NCI-H1694 treated with DMSO at 0.1 percent for 48 hours (cell line): ENCODE measurements around the gene DUSP2.

Experiments used
- DNase-seq: peaks from one replicate; lab custom pipeline; 2025; lab: John Stamatoyannopoulos, UW

DUSP2 gene

DNA sequence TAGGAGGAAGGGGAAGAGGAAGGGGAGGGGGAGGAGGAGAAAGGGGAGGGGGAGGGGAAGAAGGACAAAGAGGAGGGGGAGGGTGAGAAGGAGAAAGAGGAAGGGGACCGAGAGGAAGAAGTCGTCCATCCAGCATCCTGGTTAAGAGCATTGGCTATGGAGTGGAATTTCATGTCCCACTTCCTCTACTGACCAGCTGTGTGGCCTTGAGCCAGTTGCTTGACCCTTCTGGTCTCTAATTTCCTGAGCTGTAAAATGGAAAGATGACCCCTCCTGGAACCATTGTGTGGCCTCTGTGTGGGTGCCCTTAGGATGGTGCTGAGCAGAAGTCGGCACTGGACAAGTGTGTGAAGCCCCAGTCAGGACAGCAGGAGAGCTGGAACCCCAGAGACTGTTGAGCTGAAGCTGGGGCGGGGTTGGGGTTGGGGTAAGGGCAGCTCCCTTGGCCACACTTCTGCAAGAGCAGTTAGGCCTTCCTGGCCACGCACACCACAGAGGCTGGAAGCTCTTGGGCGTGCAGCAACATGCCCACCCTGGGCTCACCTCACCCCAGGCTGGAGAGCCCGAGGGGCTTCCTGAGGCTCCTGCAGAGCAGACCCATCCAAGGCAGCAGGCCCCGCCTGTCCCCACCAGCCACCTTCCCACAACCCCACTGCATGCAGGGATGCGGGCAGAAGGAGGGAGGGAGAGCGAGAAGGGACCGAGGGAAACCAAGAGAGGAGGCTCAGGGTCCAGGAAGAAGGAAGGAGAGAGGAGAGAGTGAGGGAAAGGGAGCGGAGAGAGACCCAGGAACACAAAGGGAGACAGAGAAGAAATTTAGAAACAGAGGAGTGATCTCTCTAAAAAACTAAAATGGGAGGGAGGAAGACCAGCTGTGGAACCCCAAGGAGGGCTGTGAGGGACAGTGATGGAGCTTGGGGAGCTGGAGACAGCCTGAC, 45.1 kb downstream of the DUSP2 start:
- no peak for DNase-seq

DNA sequence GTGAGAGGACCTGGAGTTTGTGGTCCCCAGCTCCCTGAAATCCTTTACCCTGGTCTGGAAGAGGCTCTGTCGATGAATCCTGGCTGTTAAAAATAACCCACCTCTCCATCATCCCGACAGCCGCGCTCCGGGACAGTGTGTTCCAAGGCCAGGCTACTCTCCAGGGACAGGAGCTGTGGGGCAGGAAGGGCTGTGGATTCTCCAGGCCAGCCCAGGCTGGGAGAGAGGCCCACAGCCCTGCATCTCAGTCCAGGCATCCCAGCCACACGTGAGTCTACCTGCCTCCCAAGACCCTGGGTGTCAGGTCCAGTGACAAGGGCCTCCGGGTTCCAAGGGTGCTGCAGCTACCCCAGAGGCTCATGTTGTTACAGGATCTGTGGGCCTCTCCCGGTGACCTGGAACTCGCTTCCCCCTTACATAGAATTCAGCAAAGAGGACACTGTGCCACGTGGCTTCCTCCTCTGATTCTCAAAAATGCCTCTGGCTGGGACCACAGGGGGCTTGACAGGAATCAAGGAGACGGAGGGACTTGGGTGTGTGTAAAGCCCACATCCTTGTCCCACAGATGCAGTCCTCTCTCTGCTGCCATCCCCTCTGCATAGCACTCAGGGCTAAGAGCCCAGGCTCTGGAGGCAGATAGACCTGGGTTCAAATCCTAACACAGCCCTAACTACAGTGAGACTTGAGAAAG, 46.2 kb downstream of the DUSP2 start:
- no peak for DNase-seq

DNA sequence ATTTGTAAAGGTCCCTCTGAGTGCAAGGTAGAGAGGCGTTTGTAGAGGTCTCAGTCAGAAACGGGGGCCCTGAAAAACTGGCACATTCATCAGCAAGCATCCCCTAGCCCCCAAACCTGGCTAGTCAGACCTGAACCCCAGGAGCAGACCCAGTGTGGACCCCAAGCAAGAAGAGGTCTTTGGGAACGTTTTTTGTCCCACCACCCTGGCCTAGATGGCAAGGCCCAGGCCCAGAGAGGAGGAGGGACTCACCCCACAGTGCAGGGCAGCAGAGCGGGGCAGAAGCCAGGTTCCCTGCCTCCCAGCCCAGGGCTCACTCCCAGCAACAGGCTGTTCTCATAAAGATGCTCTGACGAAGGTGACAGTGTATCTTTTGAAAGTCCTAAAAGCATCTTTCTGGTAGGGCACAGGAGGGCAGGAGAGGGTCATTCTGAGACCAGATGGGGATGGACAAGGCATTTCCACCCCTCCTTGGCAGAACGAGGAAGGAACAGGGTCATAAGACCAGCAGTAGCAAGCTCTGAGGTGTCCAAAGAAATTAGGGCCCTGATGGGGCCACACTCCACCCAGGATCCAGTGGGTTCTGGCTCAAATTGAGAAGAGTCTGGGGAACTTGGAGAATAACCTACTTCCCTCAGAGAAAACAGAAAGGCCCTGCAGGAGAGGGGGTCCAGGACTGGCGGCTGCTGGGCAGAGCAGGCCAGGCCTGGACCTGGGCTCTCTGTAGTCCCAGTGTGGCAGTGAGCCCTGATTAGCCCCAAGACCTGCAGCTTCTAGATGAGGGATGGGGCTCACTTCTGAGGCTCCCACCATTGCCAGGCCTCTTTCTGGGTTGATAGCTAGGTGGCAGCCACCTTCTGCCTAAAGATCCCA, 47.1 kb downstream of the DUSP2 start:
- DNase-seq, result no peak

DNA sequence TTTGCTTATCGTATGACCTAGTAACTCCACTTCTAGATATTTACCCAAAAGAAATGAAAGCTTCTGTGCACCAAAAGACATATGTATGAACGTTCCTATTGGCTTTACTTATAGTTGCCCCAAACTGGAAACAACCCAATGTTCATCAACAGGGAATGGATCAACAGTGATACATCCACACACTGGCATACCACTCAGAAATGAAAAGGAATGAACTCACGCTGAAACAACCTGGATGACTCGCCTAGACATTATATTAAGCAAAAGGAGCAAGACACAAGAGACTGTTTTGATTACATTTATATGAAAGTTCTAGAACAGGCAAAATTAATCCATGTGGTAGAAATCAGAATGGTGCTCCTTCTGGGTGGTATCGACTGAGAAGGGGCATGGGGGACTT, 47.8 kb downstream of the DUSP2 start:
- DNase-seq, result no peak

DNA sequence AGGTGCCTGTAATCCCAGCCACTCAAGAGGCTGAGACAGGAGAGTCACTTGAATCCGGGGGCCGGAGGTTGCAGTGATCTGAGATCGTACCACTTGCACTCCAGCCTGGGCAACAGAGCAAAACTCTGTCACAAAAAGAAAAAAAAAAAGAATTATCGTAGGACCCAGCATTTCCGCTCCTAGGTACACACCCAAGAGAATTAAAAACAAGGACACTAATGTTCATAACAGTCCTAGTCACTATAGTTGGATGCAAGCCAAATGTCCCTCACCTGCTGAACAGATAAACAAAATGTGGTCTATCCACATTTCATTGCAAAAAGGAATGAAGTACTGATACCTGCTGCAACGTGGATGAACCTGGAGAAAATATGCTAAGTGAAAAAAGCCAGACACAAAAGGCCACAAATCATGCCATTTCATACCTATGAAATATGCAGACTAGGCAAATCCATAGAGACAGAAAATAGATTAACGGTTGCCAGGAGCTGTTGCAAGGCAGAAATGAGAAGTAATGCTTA, 50.1 kb downstream of the DUSP2 start:
- DNase-seq, result no peak

DNA sequence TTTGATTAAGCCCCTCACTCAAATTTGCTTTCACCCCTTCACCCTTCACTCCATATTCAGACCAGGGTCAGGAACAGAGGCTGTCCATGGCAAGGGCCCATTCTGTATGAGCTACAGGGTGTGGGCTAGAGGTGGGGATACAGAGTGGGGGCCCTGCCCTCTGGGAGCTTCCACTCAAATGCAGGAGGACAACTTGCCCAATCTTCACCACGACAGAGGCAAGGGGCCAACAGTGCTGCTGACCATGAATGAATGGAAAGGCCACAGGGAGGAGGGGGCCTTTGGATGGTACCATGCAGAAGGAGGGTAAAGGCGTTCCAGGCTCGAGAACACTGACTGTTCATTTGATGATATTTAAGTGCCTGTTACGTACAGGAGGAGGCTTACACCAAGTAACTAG, 51.7 kb downstream of the DUSP2 start:
- no peak for DNase-seq
